GM21825 (cell line): ENCODE data around the gene BRF1.

ENCODE experiments used
- ATAC-seq: cut with Tn5 transposase; IDR thresholded peaks from one replicate; pipeline ENCODE4 v1.9.1; 2021; ENCODE audit warnings: mild to moderate bottlenecking, moderate library complexity; ENCODE audit not compliant: unreplicated experiment

BRF1 gene

DNA sequence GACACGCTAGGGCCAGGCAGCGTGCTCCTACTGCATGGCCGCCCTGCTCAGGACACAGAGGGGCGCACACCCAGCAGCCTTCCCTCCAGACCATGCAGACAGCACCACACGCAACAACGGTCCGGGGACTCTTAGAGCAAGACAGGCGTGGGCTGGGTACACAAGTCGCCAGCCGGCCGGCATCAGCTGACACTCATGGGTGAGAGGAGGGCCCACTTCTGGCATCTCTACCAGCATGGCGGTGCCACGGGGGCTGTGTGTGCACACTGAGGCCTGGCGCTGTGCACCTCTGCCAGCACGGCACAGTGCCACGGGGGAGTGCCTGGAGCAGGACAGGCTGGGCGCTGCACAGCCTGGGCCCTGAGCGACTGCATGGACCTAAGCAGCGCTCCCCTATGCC is 59.2 kb downstream of the BRF1 start:
- no peak for ATAC-seq

DNA sequence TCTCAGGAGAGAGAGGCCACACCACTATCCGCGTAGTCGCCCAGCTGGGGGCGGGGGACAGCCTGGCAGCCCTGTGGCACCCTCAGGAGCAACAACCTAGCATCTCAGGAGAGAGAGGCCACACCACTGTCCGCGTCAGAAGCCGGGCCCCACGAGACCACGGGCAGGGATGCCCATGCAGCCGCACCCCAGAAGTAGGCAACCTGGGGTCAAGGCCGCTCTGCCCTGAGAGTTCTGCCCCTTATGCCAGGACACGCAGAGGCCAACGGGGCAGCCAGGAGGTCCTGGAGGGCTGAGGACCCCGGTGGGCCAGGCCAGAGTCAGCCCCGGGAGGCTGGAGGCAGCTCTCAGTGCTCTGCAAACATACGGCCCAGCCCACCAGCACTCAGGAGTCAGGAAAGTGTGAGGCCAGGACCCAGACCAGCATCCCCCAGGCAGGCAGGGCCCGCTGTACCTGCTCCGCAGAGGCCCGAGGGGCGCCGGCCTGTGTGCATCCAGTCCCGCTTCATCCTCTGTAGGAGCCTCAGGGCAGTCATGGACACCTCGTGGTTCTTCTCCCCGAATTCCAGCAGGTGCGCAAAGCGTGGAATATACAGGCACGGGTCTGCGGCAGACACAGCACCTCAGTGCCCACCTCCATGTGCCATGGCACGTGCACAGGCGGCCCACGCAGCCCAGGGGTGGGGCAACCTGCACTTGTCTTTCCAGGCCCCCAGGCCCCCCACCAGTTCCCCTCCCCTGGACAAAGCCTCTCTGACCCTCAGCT is 59.8 kb downstream of the BRF1 start:
- no peak for ATAC-seq

DNA sequence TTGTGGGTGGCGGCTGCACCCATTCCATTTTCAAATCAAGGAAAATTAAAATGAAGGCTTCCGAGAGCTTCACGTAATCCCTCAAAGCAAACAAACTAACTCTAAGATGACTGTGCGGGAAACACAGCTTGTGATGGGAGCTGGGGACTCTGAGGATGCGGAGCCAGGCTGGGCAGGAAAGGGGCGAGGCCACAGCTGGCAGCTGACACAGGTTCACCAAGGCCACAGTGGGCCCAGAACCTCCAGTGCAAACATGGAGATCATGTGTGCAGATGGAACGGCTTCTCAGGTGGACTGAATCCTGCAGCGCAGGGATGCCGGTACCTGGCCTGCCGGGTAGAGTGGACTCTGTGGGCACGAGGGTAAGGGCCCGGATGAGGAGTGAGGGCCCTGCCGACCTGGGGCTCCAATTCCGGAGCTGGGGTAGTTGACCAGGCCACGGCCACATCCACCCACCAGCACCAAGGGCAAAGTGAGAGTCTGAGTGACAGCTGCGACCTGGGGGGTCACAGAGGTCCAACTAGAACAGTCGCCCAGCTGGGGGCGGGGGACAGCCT is 71.6 kb downstream of the BRF1 start:
- ATAC-seq: no peak

DNA sequence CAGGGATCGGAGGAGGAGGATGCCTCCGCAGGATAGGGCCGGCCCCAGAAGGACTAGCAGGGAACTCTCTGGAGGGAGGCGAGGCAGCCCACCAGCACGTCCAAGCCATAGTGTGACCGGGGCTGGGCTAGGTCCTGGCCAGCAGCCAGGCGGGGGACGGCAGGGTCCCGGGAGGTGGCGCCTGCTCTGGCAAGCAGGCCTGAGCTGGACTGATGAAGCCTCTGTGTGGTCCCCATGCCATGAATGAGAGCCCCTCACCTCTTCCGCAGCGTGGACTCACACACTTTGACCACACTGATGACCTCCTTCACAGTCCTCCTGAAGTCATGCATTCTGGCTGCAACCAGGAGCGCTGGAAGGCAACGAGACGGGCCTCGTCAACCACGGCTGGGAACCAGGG is 72.2 kb downstream of the BRF1 start:
- no peak for ATAC-seq

DNA sequence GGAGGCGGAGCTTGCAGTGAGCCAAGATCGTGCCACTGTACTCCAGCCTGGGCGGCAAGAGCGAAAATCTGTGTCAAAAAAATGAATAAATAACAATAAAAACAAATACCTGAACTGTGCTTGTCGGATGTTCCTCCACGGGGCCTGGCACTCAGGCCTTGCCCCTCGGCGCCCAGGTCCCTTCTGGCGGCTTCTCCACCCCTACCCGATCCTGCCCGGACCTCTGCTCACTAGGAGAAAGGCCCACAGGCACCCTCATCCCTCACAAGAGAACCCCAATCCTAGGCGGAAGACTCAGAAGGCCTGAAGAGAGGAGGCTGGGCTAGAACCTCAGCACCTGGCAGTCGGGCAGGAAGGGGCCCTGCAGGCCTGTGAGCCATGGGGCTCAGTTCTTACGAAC is 73.5 kb downstream of the BRF1 start:
- no peak for ATAC-seq

DNA sequence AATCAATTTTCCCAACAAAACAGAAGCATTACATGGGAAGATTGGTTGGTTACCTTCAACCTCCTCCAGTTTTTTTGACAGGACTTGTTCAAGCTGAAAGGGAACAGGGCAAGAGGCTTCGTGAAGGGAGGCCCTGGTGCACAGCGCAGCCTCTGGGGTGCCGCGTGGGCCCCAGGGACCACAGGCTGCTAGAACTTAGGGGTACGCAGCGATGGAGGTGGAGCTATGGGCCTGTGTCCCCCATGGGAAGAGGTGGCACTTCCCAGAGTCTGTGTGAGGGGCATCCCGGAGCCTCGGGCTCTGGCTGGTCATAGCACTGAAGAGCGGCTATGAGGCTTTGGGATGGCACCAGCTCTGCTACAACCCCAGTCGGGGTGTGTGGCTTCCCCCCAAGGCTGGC is 74.6 kb downstream of the BRF1 start:
- ATAC-seq: no peak

GRCh38 chr14:105224845-105225570 is 75.8 kb downstream of the BRF1 start:
- no peak for ATAC-seq

GRCh38 chr14:105223770-105224544 is 76.8 kb downstream of the BRF1 start:
- ATAC-seq: no peak

GRCh38 chr14:105223260-105223659 is 77.5 kb downstream of the BRF1 start:
- no peak for ATAC-seq

GRCh38 chr14:105221598-105222178 is 79.1 kb downstream of the BRF1 start:
- no peak for ATAC-seq

DNA sequence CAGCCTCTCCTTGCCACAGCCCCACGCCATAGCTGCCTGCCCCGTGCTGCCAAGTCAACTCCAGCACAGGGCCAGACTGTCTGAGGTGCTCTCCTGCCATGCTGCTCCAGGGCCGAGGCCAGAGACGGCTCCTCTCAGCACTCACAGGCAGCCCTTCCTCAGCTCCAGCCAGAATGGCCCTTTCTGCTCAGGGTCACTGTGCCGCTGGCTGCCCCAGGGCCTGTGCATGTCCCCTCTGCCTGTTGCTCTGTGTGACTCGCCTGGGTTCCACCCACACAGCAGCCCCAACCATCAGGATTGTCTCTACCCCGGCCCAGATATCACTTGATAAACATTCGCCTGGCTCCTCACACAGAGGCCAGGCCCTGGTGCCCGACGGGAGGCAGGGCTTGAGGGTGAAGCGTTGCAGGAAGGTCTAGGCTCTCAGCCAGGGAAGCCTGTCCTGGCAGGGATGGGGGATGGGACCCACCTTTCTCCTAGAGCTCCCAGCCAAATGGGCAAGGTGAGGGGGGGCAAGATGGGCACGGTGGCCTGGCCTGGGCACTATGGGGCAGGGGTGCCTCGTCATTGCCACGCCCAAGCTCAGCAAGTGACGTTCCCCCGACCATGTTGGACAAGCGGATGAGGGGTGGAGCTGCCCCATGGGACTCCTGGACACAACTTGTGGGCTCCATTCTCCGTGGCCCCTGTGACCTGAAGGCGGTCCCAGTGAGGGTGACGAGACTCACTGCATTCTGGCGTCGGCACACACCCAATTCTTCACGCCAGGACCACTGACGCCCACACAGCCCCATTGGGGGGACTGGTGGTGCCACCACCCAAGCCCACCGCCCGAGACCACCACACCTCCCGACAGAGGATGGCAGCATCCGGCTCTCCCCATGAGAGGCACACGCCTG is 79.9 kb downstream of the BRF1 start:
- ATAC-seq: no peak

DNA sequence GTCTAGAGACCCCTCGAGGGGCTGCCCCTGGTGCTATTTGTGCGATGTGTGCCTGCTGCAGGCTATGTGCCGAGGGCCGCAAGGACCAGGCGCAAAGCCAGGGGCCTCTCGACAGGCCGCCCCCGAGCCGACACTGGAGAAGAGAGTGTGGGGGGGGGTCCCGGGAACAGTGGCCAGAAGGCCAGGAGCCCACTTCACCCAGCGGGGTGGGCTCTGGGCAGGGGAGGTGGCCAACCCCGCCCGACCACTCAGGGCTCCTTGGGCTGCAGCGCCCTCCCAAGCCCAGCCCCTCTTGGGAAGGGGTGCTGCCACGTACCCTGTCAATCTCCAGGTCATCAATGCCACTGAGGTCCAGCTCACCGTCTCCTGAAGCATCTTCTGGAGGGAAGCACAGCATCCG is 81.0 kb downstream of the BRF1 start:
- no peak for ATAC-seq

DNA sequence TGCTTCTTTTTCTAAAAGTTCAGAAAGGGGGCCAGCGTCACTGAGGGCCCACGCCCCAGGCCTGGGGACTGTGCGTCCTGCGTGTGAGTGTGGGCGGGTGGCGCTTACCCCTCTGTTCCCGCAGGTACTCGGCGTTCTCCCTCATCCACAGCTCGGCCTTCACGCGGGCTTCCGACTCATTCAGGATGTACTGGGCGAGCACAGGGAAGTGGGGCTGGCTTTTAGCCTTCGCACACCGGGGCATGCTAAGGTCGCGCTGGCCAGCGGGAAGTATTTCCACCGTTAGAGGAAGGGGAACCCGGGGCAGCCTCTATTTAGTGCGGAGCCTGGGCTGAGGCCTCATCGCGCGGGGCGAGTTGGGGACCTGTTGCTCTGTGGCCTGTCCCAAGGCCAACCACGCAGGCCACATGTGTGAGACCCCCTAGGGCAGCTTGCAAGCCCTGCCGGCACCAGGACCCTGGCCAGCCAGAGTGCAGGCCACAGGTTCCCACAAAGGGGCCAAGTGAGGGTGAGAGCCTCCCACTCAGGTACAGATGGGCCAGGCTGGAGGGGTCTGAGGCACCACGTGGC is 81.7 kb downstream of the BRF1 start:
- ATAC-seq: no peak

- no peak for ATAC-seq
Measured at GRCh38 chr14:105218611-105219010, 82.2 kb downstream of the BRF1 start.

- no peak for ATAC-seq
Measured at GRCh38 chr14:105217774-105218173, 83.0 kb downstream of the BRF1 start.

DNA sequence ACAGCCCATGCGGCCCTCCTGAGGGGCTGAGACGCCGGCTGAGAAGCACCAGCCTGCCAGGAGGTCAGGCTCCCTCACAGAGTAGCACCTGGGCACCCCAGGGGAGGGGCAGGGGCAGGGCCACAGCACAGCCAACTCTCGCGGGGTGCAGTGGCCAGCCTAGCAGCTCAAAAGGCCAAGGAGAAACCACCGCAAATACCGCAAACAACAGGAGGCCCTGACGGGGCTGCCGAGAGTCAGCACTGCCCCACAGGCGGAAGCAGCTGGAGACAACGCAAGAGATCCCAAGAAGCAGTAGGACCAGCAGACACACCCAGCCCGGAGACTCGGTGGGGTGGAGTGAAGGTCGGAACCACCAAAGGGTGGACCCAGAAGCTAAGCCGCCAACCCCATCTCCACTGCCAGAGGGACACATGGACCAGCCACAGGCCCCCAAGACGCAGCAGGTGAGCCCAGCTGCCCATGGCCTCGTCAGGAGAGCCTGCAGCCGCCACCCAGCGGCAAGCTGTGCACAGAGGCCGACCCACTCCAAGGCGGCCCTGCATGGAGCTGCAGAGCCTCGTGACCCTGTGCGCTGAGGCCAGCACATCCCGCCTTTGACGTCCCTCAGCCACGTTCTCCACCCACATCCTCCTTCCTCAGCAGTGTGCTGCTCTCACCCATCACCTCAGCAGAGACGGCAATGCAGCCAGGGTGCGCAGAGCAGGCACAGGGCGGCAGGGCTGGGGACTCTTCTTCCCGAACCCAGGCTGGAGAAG is 84.1 kb downstream of the BRF1 start:
- no peak for ATAC-seq

DNA sequence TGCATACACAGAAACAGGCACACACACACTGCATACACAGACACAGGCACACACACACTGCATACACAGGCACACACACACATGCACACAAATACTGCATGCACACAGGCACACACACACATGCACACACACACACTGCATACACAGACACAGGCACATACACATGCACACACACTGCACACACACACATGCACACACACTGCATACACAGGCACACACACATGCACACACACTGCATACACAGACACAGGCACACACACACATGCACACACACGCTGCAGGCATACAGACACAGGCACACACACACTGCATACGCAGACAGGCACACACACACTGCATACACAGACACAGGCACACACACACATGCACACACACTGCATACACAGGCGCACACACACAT is 85.2 kb downstream of the BRF1 start:
- no peak for ATAC-seq

DNA sequence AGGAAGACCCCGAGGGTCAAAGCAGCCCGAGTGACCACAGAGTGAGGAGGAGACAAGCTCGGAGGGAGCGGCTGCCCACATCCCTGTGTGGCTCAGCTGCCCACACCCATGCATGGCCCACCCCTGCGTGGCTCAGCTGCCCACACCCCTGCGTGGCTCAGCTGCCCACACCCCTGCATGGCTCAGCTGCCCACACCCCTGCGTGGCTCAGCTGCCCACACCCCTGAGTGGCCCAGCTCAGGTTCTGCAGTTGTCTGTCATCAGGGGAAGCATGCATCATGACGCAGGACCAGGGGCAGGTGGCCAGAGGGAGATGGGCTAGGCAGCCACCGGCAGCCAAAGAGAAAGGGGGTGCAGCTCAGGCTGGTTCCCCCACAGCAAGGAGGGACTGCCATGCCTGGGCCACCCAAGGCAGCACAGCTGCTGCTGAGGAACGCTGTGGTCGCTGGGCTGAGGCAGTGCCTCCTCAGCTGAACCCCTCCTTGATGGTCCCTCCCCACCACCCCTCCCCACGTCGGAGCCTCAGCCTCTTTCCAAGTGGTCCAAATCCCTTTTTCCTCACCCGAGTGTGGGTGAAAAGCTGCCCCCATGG is 86.4 kb downstream of the BRF1 start:
- no peak for ATAC-seq

DNA sequence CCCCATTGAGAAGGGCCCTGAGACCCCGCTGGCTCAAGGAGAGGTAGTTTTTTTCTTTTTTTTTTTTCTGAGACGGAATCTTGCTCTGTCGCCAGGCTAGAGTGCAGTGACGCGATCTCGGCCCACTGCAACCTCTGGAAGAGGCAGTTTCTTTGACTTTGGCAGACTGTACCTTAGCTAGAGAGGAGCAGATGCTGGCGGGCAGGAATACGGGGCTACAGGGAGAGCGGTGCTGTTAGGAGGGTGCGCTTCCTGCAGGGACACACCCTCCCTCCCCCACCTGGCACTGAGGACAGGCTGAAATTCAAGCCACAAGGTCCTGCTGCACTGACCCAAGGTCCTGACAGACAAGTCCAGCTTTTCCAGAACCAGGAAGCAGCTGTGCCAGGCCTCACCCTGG is 87.4 kb downstream of the BRF1 start:
- no peak for ATAC-seq
